Peyer's patch (tissue), 4 donors: ENCODE data around the gene GDPD5.

ENCODE experiments used
- CTCF ChIP-seq, 6 experiments: fragments of 450-650 bp in 4 of 6; fragments of 200-600 bp in 2 of 6; sonication (generic) in 1 of 6; IDR thresholded peaks; one replicate each; pipeline ENCODE4 v1.5.1; 2017 to 2019; ENCODE audit warnings: antibody characterized with exemption in 6 of 6, mild to moderate bottlenecking in 3 of 6, moderate library complexity in 1 of 6
- POLR2A ChIP-seq, 2 donors: fragments of 450-650 bp; IDR thresholded peaks; one replicate each; pipeline ENCODE4 v1.5.1; 2017; ENCODE audit warnings: antibody characterized with exemption in 2 of 2, mild to moderate bottlenecking in 2 of 2, moderate library complexity in 2 of 2

DNA sequence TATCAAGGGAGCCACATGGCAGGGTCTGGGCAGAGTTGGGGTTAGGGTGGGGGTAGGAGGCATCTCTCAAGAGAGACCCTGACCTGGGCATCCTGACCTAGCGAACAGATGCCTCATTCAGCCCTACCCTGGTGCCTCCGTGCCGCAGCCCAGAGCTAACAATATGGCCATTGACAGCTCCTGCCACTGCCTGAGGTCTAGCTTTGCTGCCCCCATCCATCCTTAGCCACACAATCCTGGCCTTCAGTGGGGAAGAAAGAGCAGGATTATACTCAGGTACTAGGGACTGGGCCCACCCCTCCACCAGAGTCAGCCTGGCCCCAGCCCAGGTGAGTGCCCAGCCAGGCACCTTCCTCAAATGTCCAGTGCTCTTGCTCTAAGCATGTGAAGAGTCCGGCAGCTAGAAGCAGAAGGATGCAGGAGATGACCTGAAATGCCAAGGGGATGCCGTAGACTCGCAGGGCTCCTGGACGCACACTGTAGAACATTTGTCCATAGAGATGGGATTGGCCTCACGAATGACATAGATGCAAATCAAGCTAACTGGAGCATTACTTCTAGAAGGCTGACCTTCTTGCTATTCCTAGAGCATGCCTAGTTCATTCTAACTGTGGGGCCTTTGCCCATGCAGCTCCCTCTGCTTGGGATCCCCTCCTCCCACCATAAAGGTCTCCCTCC is 23.0 kb upstream of the GDPD5 start:
- TF ChIP-seq CTCF (IDR thresholded peaks at IDR 0.05) (no peak), POLR2A (IDR thresholded peaks at IDR 0.05) (no peak)
